ENCODE results near the gene SLC39A8. TPM values are rescaled to one million over a fixed set of nuclear protein-coding genes. Genes with fewer than 3 reads are reported as not detected.
A peak's percentile ranks its signal among the peaks of the same experiment; 100 is the strongest.

The SLC39A8 gene
- total and polyA plus RNA-seq, 4 donors, result 14.6 to 50.5 (median 22.6) TPM

DNA sequence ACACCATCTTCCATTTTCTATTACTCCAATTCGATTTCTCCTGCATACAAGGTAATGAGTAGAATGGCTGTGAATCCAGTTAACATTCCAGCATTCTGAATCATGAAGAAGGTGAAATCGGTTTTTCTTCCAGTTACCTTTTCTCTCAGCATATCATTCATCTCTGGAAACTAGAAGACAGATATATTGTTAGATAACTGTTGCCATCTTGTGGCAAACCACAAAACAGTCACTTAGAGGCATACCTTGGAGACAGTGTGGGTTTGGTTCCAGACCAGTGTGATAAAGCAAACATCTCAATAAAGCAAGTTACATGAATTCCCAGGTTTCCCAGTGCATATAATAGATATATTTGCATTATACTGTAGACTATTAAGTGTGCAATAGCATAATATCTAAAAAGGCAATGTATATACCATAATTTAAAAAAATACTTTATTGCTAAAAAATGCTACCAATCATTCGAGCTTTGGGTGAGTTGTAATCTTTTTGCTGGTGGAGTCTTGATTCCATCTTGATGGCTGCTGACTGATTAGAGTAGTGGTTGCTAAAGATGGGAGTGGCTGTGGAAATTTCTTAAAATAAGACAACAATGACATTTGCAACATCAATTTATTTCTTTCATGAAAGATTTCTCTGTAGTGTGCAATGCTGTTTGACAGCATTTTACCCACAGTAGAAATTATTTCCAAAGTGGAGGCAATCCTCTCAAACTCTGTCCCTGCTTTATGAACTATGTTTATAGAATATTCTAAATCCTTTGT is 82.1 kb downstream of the SLC39A8 start:
- no peak overlapping the region for H3K9ac ChIP-seq (ENCODE audit: low read depth in 1 of 2, low read length in 2 of 2)
- H3K27me3 ChIP-seq (ENCODE audit: control insufficient read depth in 4 of 4, insufficient read depth in 4 of 4, low read length in 3 of 4), result no peaks in the 10 kb centered on the region
- 69% methylated on average over 3 of the region's 3 CpGs for whole genome bisulfite sequencing
- H3K4me3 ChIP-seq (ENCODE audit: low read depth in 1 of 3, low read length in 3 of 3), result no peak overlapping the region
- no peak for DNase-seq (ENCODE audit: low spot score)
- no peak overlapping the region for H3K27ac ChIP-seq (ENCODE audit: low read depth in 1 of 2, low read length in 2 of 2)
- no peaks in the 10 kb centered on the region for H3K36me3 ChIP-seq (ENCODE audit: control insufficient read depth in 4 of 4, insufficient read depth in 3 of 4, low read depth in 1 of 4, low read length in 3 of 4)
- no peak for TF ChIP-seq NR2F2 (IDR thresholded peaks at IDR 0.05)
- TF ChIP-seq JUND (IDR thresholded peaks at IDR 0.05), result no peak
- TF ChIP-seq, protein P1, sequence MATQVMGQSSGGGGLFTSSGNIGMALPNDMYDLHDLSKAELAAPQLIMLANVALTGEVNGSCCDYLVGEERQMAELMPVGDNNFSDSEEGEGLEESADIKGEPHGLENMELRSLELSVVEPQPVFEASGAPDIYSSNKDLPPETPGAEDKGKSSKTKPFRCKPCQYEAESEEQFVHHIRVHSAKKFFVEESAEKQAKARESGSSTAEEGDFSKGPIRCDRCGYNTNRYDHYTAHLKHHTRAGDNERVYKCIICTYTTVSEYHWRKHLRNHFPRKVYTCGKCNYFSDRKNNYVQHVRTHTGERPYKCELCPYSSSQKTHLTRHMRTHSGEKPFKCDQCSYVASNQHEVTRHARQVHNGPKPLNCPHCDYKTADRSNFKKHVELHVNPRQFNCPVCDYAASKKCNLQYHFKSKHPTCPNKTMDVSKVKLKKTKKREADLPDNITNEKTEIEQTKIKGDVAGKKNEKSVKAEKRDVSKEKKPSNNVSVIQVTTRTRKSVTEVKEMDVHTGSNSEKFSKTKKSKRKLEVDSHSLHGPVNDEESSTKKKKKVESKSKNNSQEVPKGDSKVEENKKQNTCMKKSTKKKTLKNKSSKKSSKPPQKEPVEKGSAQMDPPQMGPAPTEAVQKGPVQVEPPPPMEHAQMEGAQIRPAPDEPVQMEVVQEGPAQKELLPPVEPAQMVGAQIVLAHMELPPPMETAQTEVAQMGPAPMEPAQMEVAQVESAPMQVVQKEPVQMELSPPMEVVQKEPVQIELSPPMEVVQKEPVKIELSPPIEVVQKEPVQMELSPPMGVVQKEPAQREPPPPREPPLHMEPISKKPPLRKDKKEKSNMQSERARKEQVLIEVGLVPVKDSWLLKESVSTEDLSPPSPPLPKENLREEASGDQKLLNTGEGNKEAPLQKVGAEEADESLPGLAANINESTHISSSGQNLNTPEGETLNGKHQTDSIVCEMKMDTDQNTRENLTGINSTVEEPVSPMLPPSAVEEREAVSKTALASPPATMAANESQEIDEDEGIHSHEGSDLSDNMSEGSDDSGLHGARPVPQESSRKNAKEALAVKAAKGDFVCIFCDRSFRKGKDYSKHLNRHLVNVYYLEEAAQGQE (IDR thresholded peaks at IDR 0.05), result no peak
- no peak for TF ChIP-seq RXRA (IDR thresholded peaks at IDR 0.05)
- no peak for TF ChIP-seq HNF4G (IDR thresholded peaks at IDR 0.05)
- TF ChIP-seq, protein P2, sequence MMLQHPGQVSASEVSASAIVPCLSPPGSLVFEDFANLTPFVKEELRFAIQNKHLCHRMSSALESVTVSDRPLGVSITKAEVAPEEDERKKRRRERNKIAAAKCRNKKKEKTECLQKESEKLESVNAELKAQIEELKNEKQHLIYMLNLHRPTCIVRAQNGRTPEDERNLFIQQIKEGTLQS (IDR thresholded peaks at IDR 0.05), result no peak
- TF ChIP-seq RAD21 (IDR thresholded peaks at IDR 0.05), result peak; percentile 76 to 83
- TF ChIP-seq TAF1 (conservative IDR thresholded peaks at IDR 0.05), result no peak
- no peak for TF ChIP-seq FOXA1 (IDR thresholded peaks at IDR 0.05)
- peak; percentile 46 for TF ChIP-seq CTCF (IDR thresholded peaks at IDR 0.05; ENCODE audit: low read depth, low read length, missing input control)
- H3K4me1 ChIP-seq (ENCODE audit: control insufficient read depth in 4 of 4, insufficient read depth in 4 of 4, low read length in 3 of 4), result peaks cover 0 to 7% (median 2%) of the 10 kb centered on the region in 4 donors
- H3K9me3 ChIP-seq (ENCODE audit: control insufficient read depth in 4 of 4, low read length in 3 of 4), result no peaks in the 10 kb centered on the region

DNA sequence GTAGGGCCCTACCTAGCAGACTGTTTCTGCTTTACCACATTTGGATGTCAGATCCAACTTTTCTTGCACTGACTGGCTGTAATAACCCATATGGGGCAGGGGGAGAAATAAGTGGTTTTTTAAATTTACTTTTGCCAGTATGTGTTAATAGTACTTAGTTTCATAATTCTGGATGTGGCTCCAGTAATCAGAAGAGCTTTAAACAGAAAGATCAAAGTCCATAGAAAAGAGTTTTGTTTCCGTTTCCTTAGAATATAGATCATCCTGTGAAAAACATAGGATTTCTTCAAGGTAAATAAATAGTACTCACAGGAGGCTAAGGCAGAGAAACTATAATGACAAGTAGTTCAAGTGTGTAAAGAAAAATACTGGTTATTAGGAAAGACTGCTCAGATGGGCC is 85.6 kb downstream of the SLC39A8 start:
- no peak for TF ChIP-seq JUND (IDR thresholded peaks at IDR 0.05)
- no peak for TF ChIP-seq NR2F2 (IDR thresholded peaks at IDR 0.05)
- peak; percentile 53 to 73 for TF ChIP-seq HNF4A (conservative IDR thresholded peaks at IDR 0.05)
- peak; percentile 19 for TF ChIP-seq SP1 (IDR thresholded peaks at IDR 0.05)
- H3K4me3 ChIP-seq (ENCODE audit: low read depth in 1 of 3, low read length in 3 of 3), result no peak overlapping the region
- no peak overlapping the region for H3K9ac ChIP-seq (ENCODE audit: low read depth in 1 of 2, low read length in 2 of 2)
- DNase-seq (ENCODE audit: low spot score), result no peak
- H3K9me3 ChIP-seq (ENCODE audit: control insufficient read depth in 4 of 4, low read length in 3 of 4), result no peaks in the 10 kb centered on the region
- WGBS, result 44% methylated on average over 1 of the region's 1 CpG
- H3K27ac ChIP-seq (ENCODE audit: low read depth in 1 of 2, low read length in 2 of 2), result no peak overlapping the region
- H3K4me1 ChIP-seq (ENCODE audit: control insufficient read depth in 4 of 4, insufficient read depth in 4 of 4, low read length in 3 of 4), result peaks cover 0 to 7% (median 2%) of the 10 kb centered on the region in 4 donors
- H3K27me3 ChIP-seq (ENCODE audit: control insufficient read depth in 4 of 4, insufficient read depth in 4 of 4, low read length in 3 of 4), result no peaks in the 10 kb centered on the region
- no peaks in the 10 kb centered on the region for H3K36me3 ChIP-seq (ENCODE audit: control insufficient read depth in 4 of 4, insufficient read depth in 3 of 4, low read depth in 1 of 4, low read length in 3 of 4)

DNA sequence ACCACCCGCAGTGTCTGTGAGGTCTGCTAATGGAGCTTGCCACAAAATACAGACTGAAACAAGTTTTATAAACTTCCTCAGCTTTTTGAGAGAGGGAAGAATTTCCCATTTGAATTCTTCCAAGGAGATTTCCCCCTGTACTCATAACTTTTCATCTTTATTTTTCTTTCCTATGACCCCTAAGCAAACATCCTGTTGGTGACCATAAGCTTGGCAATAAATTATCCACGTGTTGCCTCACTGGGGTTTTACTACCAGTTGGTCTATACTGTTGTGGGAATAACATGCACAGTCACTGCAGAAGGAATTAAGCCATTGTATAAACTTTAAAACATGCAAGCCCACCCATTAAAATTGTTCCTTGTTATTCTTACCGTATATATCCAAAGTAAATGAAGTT is 86.2 kb downstream of the SLC39A8 start:
- H3K27me3 ChIP-seq (ENCODE audit: control insufficient read depth in 4 of 4, insufficient read depth in 4 of 4, low read length in 3 of 4), result no peaks in the 10 kb centered on the region
- WGBS, result 79% methylated on average over 3 of the region's 3 CpGs
- H3K36me3 ChIP-seq (ENCODE audit: control insufficient read depth in 4 of 4, insufficient read depth in 3 of 4, low read depth in 1 of 4, low read length in 3 of 4), result no peaks in the 10 kb centered on the region
- peaks cover 0 to 7% (median 2%) of the 10 kb centered on the region in 4 donors for H3K4me1 ChIP-seq (ENCODE audit: control insufficient read depth in 4 of 4, insufficient read depth in 4 of 4, low read length in 3 of 4)
- H3K9me3 ChIP-seq (ENCODE audit: control insufficient read depth in 4 of 4, low read length in 3 of 4), result no peaks in the 10 kb centered on the region
- H3K4me3 ChIP-seq (ENCODE audit: low read depth in 1 of 3, low read length in 3 of 3), result no peak overlapping the region
- H3K9ac ChIP-seq (ENCODE audit: low read depth in 1 of 2, low read length in 2 of 2), result no peak overlapping the region
- no peak for DNase-seq (ENCODE audit: low spot score)
- H3K27ac ChIP-seq (ENCODE audit: low read depth in 1 of 2, low read length in 2 of 2), result no peak overlapping the region
- TF ChIP-seq GABPA (IDR thresholded peaks at IDR 0.05 in 1 of 2, conservative IDR thresholded peaks at IDR 0.05 in 1 of 2) (no peak), FOXA2 (IDR thresholded peaks at IDR 0.05) (no peak), CTCF (IDR thresholded peaks at IDR 0.05; ENCODE audit: low read depth, low read length, missing input control) (no peak), RAD21 (IDR thresholded peaks at IDR 0.05) (no peak), SP1 (IDR thresholded peaks at IDR 0.05) (no peak), NR2F2 (IDR thresholded peaks at IDR 0.05) (no peak)
- TF ChIP-seq, protein P1 (IDR thresholded peaks at IDR 0.05), result no peak
- TF ChIP-seq, protein P2 (IDR thresholded peaks at IDR 0.05), result no peak
